GM18951 (cell line): ENCODE measurements around the gene PCDHA10.
"Not testable (repeated sequence)": the region's sequence is repeated elsewhere in the genome, so short reads cannot be mapped to it uniquely, and the experiment has no call there.

ENCODE experiments used
- POLR2A ChIP-seq: IDR thresholded peaks from 4 replicates; pipeline ENCODE4 v1.6.1; 2011; ENCODE audit warnings: mild to moderate bottlenecking; ENCODE audit not compliant: insufficient read length, insufficient read depth; ENCODE audit errors: extremely low read depth
- in situ Hi-C: fragments of 300-500 bp; cut with MboI; formaldehyde crosslinking; loops from one replicate; pipeline ENCODE4 v1.12.0; 2022; ENCODE audit warnings: low sequenced_read_pairs, mixed read lengths, inconsistent platforms; ENCODE audit not compliant: unreplicated experiment

The PCDHA10 gene, protein sequence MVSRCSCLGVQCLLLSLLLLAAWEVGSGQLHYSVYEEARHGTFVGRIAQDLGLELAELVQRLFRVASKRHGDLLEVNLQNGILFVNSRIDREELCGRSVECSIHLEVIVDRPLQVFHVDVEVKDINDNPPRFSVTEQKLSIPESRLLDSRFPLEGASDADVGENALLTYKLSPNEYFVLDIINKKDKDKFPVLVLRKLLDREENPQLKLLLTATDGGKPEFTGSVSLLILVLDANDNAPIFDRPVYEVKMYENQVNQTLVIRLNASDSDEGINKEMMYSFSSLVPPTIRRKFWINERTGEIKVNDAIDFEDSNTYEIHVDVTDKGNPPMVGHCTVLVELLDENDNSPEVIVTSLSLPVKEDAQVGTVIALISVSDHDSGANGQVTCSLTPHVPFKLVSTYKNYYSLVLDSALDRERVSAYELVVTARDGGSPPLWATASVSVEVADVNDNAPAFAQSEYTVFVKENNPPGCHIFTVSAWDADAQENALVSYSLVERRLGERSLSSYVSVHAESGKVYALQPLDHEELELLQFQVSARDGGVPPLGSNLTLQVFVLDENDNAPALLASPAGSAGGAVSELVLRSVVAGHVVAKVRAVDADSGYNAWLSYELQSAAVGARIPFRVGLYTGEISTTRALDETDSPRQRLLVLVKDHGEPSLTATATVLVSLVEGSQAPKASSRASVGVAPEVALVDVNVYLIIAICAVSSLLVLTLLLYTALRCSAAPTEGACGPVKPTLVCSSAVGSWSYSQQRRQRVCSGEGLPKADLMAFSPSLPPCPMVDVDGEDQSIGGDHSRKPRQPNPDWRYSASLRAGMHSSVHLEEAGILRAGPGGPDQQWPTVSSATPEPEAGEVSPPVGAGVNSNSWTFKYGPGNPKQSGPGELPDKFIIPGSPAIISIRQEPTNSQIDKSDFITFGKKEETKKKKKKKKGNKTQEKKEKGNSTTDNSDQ

DNA sequence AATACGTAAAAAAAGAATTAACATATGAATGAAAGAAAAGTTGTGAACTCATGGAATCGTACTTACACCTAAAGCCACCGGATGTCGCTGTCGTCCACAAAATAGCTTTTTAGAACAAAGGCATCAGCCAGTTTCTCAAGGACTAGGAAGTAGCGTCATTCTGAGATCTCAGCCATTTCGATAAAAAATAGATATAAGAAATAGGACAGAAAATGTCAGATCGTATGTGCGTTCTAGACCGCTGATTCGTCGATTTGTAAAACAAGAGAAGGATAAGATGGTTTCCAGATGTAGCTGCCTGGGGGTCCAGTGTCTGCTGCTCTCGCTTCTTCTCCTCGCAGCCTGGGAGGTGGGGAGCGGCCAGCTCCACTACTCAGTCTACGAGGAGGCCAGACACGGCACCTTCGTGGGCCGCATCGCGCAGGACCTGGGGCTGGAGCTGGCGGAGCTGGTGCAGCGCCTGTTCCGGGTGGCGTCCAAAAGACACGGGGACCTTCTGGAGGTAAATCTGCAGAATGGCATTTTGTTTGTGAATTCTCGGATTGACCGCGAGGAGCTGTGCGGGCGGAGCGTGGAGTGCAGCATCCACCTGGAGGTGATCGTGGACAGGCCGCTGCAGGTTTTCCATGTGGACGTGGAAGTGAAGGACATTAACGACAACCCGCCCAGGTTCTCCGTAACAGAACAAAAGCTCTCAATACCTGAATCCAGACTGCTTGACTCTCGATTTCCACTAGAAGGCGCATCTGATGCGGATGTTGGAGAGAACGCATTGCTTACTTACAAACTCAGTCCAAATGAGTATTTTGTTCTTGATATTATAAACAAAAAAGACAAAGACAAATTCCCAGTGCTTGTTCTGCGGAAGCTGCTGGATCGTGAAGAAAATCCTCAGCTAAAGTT is at the start of gene PCDHA10:
Gene PCDHA10, plus strand, starts transcription at position 126 of the 903 bp plus-strand sequence. Its CDS starts 152 bp downstream, at position 278.
- in situ Hi-C loops, result no loop called here
- no peak for TF ChIP-seq POLR2A

DNA sequence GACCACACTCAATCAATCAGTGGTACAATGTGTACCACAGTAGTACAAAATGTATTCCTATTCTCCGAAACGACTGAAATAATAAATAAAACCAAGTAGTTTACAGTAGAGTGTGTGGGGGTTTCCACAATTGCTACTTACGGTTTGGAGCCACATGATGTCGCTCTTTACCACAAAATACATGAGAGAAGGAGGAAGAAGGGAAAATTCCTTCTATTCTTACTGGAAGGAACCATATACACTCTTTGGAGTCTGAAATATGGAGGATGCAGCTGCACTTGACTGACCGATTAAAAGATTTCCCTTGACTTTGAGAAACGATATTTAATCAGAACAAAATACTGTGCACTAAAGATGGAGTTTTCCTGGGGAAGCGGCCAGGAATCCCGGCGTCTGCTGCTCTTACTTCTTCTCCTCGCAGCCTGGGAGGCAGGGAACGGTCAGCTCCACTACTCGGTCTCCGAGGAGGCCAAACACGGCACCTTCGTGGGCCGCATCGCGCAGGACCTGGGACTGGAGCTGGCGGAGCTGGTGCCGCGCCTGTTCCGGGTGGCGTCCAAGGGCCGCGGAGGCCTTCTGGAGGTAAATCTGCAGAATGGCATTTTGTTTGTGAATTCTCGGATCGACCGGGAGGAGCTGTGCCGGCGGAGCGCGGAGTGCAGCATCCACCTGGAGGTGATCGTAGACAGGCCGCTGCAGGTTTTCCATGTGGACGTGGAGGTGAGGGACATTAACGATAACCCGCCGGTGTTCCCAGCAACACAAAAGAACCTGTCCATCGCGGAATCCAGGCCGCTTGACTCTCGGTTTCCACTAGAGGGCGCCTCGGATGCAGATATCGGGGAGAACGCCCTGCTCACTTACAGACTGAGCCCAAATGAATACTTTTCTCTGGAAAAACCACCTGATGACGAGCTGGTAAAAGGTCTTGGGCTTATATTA is 48.6 kb upstream of the PCDHA10 start, which contains the start of gene PCDHA4:
Gene PCDHA4, plus strand, starts transcription at position 235 of the 942 bp plus-strand sequence.
- TF ChIP-seq POLR2A, result no peak
- in situ Hi-C loops, result no loop called here

DNA sequence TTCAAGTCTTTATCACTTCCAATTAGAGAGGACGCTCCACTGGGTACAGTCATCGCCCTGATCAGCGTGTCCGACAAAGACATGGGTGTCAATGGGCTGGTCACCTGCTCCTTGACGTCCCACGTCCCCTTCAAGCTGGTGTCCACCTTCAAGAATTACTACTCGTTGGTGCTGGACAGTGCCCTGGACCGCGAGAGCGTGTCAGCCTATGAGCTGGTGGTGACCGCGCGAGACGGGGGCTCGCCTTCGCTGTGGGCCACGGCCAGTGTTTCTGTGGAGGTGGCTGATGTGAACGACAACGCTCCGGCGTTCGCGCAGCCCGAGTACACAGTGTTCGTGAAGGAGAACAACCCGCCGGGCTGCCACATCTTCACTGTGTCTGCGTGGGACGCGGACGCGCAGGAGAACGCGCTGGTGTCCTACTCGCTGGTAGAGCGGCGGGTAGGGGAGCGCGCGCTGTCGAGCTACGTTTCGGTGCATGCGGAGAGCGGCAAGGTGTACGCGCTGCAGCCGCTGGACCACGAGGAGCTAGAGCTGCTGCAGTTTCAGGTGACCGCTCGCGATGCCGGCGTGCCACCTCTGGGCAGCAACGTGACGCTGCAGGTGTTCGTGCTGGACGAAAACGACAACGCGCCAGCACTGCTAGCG is 47.3 kb upstream of the PCDHA10 start:
- in situ Hi-C loops, result not testable (repeated sequence)

DNA sequence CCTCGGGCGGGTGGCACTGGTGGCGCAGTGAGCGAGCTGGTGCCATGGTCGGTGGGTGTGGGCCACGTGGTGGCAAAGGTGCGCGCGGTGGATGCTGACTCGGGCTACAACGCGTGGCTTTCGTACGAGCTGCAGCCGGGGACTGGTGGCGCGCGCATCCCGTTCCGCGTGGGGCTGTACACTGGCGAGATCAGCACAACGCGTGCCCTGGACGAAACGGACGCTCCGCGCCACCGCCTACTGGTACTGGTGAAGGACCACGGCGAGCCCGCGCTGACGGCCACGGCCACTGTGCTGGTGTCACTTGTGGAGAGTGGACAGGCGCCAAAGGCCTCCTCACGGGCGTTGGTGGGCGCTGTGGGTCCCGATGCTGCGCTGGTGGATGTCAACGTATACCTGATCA is 46.8 kb upstream of the PCDHA10 start:
- no peak for TF ChIP-seq POLR2A
- in situ Hi-C loops, result no loop called here

DNA sequence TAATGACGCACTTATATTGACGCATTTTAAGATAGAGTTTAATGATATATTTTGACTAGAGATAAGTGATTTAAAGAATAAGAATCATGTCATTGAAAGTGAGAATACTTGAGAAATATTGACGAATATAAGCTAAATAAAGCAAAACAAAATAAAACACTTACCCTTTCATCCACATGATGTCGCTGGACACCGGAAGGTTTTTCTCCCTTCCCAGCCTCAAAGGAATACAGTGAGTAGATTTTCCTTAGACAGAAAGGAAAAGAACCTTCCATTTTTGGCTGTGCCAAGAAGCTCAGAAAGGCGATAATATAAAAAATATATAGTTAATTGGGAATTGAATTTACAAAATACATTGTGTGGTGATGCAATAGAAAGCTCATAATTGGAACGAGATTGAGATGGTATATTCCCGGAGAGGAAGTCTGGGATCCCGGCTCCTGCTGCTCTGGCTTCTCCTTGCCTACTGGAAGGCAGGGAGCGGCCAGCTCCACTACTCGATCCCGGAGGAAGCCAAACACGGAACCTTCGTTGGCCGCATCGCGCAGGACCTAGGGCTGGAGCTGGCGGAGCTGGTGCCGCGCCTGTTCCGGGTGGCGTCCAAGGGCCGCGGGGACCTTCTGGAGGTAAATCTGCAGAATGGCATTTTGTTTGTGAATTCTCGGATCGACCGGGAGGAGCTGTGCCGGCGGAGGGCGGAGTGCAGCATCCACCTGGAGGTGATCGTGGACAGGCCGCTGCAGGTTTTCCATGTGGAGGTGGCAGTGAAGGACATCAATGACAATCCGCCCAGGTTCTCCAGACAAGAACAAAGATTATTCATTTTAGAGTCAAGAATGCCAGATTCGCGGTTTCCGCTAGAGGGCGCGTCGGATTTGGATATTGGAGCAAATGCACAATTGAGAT is 34.1 kb upstream of the PCDHA10 start, which contains the start of gene PCDHA5:
Gene PCDHA5, plus strand, starts transcription at position 239 of the 906 bp plus-strand sequence.
- no peak for TF ChIP-seq POLR2A
- in situ Hi-C loops, result no loop called here

DNA sequence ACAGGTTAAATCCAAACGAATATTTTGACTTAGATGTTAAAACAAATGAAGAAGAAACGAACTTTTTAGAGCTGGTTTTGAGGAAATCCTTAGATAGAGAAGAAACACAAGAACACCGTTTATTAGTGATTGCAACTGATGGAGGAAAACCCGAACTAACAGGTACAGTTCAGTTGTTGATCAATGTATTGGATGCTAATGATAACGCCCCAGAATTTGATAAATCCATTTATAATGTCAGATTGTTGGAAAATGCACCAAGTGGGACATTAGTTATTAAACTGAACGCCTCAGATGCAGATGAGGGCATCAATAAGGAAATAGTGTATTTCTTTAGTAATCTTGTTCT is 33.4 kb upstream of the PCDHA10 start:
- in situ Hi-C loops, result no loop called here
- no peak for TF ChIP-seq POLR2A

DNA sequence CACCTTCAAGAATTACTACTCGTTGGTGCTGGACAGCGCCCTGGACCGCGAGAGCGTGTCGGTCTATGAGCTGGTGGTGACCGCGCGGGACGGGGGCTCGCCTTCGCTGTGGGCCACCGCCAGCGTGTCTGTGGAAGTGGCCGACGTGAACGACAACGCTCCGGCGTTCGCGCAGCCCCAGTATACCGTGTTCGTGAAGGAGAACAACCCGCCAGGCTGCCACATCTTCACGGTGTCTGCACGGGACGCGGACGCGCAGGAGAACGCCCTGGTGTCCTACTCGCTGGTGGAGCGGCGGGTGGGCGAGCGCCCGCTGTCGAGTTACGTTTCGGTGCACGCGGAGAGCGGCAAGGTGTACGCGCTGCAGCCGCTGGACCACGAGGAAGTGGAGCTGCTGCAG is 32.7 kb upstream of the PCDHA10 start:
- in situ Hi-C loops, result not testable (repeated sequence)

DNA sequence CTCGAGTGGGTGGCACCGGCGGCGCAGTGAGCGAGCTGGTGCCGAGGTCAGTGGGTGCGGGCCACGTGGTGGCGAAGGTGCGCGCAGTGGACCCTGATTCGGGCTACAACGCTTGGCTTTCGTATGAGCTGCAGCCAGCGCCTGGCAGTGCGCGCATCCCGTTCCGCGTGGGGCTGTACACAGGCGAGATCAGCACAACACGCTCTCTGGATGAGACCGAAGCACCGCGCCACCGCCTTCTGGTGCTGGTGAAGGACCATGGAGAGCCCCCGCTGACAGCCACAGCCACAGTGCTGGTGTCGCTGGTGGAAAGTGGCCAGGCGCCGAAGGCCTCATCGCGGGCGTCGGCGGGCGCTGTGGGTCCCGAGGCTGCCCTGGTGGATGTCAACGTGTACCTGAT is 32.2 kb upstream of the PCDHA10 start:
- no peak for TF ChIP-seq POLR2A
- in situ Hi-C loops, result no loop called here

DNA sequence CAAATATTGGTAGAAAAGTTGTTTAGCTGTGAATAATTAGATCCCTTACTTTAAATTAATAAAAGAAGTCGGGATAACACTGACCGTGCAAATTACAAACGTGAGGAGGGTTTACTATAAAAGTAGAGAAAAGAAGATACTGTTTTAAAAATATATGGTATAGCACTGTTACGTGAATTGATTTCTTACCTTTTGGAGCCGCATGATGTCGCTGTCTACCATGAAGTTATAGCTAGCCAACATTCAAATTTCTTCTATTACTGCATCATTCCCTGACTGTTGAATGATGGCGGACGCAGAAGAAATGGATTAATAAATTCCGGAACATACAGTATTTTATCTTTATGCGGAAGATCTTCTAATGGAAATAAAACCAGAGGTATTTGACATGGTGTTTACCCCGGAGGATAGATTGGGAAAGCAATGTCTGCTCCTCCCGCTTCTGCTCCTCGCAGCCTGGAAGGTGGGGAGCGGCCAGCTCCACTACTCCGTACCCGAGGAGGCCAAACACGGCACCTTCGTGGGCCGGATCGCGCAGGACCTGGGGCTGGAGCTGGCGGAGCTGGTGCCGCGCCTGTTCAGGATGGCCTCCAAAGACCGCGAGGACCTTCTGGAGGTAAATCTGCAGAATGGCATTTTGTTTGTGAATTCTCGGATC is 27.9 kb upstream of the PCDHA10 start, which contains the start of gene PCDHA6:
Gene PCDHA6, plus strand, starts transcription at position 257 of the 658 bp plus-strand sequence. Its CDS starts 132 bp downstream, at position 389.
- in situ Hi-C loops, result no loop called here
- TF ChIP-seq POLR2A, result no peak

DNA sequence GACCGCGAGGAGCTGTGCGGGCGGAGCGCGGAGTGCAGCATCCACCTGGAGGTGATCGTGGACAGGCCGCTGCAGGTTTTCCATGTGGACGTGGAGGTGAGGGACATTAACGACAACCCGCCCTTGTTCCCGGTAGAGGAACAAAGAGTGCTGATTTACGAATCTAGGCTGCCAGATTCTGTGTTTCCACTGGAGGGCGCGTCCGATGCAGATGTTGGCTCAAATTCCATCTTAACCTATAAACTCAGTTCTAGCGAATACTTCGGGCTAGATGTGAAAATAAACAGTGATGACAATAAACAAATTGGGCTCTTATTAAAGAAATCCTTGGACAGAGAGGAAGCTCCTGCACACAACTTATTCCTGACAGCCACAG is 27.3 kb upstream of the PCDHA10 start:
- no peak for TF ChIP-seq POLR2A
- in situ Hi-C loops, result no loop called here

DNA sequence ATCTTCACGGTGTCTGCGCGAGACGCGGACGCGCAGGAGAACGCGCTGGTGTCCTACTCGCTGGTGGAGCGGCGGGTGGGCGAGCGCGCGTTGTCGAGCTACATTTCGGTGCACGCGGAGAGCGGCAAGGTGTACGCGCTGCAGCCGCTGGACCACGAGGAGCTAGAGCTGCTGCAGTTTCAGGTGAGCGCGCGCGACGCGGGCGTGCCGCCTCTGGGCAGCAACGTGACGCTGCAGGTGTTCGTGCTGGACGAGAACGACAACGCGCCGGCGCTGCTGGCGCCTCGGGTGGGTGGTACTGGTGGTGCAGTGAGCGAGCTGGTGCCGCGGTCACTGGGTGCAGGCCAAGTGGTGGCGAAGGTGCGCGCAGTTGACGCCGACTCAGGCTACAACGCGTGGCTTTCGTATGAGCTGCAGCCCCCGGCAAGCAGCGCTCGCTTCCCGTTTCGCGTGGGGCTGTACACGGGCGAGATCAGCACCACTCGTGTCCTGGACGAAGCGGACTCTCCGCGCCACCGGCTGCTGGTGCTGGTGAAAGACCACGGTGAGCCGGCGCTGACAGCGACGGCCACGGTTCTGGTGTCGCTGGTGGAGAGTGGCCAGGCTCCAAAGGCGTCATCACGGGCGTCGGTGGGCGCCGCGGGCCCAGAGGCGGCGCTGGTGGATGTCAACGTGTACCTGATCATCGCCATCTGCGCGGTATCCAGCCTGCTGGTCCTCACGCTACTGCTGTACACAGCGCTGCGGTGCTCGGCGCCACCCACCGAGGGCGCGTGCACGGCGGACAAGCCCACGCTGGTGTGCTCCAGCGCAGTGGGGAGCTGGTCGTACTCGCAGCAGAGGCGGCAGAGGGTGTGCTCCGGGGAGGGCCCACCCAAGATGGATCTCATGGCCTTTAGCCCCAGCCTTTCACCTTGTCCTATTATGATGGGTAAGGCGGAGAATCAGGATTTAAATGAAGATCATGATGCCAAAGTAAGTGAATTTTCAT is 25.9 kb upstream of the PCDHA10 start:
- in situ Hi-C loops, result not testable (repeated sequence)
